ENCODE results near the gene ADAT2. TPM values are rescaled to one million over a fixed set of nuclear protein-coding genes. Genes with fewer than 3 reads are reported as not detected.

The ADAT2 gene
- total and polyA plus RNA-seq, 2 of the 13 experiments (the other 11 are each of a cell fraction or from before 2014, with no cell fraction given): 10.5 to 18.3 TPM

- TF ChIP-seq PAXIP1 (CRISPR knock-in tag; conservative IDR thresholded peaks at IDR 0.05) (peak; percentile 79), NR2F1 (CRISPR knock-in tag; IDR thresholded peaks at IDR 0.05) (peak; percentile 8 to 65; a peak in 3 of 4 replicates), CENPT (CRISPR knock-in tag; IDR thresholded peaks at IDR 0.05; ENCODE audit: low read depth) (peak; percentile 98), ZNF414 (CRISPR knock-in tag; IDR thresholded peaks at IDR 0.05) (peak; percentile 96; the same call in 1 of the 2 replicates), ZNF562 (CRISPR knock-in tag; IDR thresholded peaks at IDR 0.05; ENCODE audit: borderline replicate concordance) (peak; percentile 73; the same call in 1 of the 2 replicates), PRMT3 (CRISPR knock-in tag; IDR thresholded peaks at IDR 0.05; ENCODE audit: borderline replicate concordance, low read depth) (peak; percentile 96; the same call in 1 of the 2 replicates), MED13 (CRISPR knock-in tag; IDR thresholded peaks at IDR 0.05) (peak; percentile 92), NFYC (CRISPR knock-in tag; IDR thresholded peaks at IDR 0.05) (peak; percentile 87), ZFAT (CRISPR knock-in tag; conservative IDR thresholded peaks at IDR 0.05) (no peak), ZSCAN21 (CRISPR knock-in tag; IDR thresholded peaks at IDR 0.05; ENCODE audit: borderline replicate concordance) (peak; percentile 92), RERE (CRISPR knock-in tag; IDR thresholded peaks at IDR 0.05; ENCODE audit: low read depth) (peak; percentile 82; the same call in 1 of the 2 replicates), TFAP4 (IDR thresholded peaks at IDR 0.05; ENCODE audit: borderline replicate concordance, low read depth) (peak; percentile 85), ZNF639 (CRISPR knock-in tag; conservative IDR thresholded peaks at IDR 0.05) (peak; percentile 98), ZNF337 (CRISPR knock-in tag; IDR thresholded peaks at IDR 0.05; ENCODE audit: borderline replicate concordance, low read depth) (no peak; the same call in 1 of the 2 replicates), ZNF274 (CRISPR knock-in tag; IDR thresholded peaks at IDR 0.05) (peak; percentile 98)
Observed at GRCh38 chr6:143450453-143451371, at the start of gene ADAT2, which contains the start of gene PEX3 (continued).
